Osteoblast (primary cell): Measurements from ENCODE around the gene SLC39A13. TPM values are rescaled to one million over a fixed set of nuclear protein-coding genes. Genes with fewer than 3 reads are reported as not detected.

Experiments used
- DNase-seq: peaks from one replicate; pipeline ENCODE4 v3.0.0; 2011; ENCODE audit warnings: low spot score, mixed read lengths; ENCODE audit not compliant: insufficient read length; ENCODE audit errors: missing footprints
- H2AFZ ChIP-seq: 2 replicates; pipeline ENCODE4 v1.6.0; 2011; ENCODE audit warnings: mild to moderate bottlenecking, low read length
- H3K27ac ChIP-seq: 2 replicates; pipeline ENCODE4 v1.5.1; 2011; ENCODE audit warnings: mild to moderate bottlenecking, low read depth, low read length, moderate library complexity
- H3K27me3 ChIP-seq: 2 replicates; pipeline ENCODE4 v1.6.0; 2012; ENCODE audit warnings: mild to moderate bottlenecking, control low read depth, inconsistent platforms, low read length, moderate library complexity; ENCODE audit not compliant: insufficient read depth
- H3K36me3 ChIP-seq: 2 replicates; pipeline ENCODE4 v1.5.1; 2011; ENCODE audit warnings: mild to moderate bottlenecking, low read length, control low read depth, moderate library complexity; ENCODE audit not compliant: insufficient read depth
- H3K4me1 ChIP-seq: 2 replicates; pipeline ENCODE4 v1.5.1; 2011; ENCODE audit warnings: mild to moderate bottlenecking, low read length, control low read depth, moderate library complexity; ENCODE audit not compliant: insufficient read depth
- H3K4me2 ChIP-seq: 2 replicates; pipeline ENCODE4 v1.6.0; 2011; ENCODE audit warnings: mild to moderate bottlenecking, low read length; ENCODE audit not compliant: insufficient read depth
- H3K4me3 ChIP-seq: fragments of 200-600 bp; sonication (generic); 3 replicates; pipeline ENCODE4 v1.5.1; 2012; ENCODE audit warnings: mild to moderate bottlenecking, low read length, inconsistent platforms; ENCODE audit not compliant: insufficient read depth
- H3K79me2 ChIP-seq: 2 replicates; pipeline ENCODE4 v1.6.0; 2012; ENCODE audit warnings: mild to moderate bottlenecking, low read length, control low read depth, inconsistent platforms; ENCODE audit not compliant: insufficient read depth
- H3K9me3 ChIP-seq: 2 replicates; pipeline ENCODE4 v1.5.1; 2011; ENCODE audit warnings: low read depth, low read length, control low read depth
- H4K20me1 ChIP-seq: 2 replicates; pipeline ENCODE4 v1.6.0; 2012; ENCODE audit warnings: mild to moderate bottlenecking, low read length, control low read depth; ENCODE audit not compliant: insufficient read depth
- CTCF ChIP-seq: IDR thresholded peaks from 2 replicates; pipeline ENCODE4 v1.5.1; 2011; ENCODE audit warnings: mild to moderate bottlenecking, low read depth, low read length, moderate library complexity; ENCODE audit errors: extremely low read depth
- total RNA-seq: library from RNA; depleted of rRNA; stranded (reverse); fragments of >200 nt; gene quantifications from 2 replicates; pipeline ENCODE4 v1.2.3, GENCODE V29; 2012

The SLC39A13 gene
- total RNA-seq, 1 donor, result 78.9 TPM

GRCh38 chr11:47442514-47442913 lies 34.1 kb downstream of the SLC39A13 start:
- no peak for TF ChIP-seq CTCF
- no peaks in the 10 kb centered on the region for H4K20me1 ChIP-seq
- H3K4me2 ChIP-seq, result no peak overlapping the region
- H3K4me1 ChIP-seq, result no peaks in the 10 kb centered on the region
- H3K27me3 ChIP-seq, result no peaks in the 10 kb centered on the region
- H3K36me3 ChIP-seq, result no peaks in the 10 kb centered on the region
- H3K79me2 ChIP-seq, result no peaks in the 10 kb centered on the region
- DNase-seq, result no peak
- no peak overlapping the region for H2AFZ ChIP-seq
- no peaks in the 10 kb centered on the region for H3K9me3 ChIP-seq
- no peak overlapping the region for H3K4me3 ChIP-seq
- H3K27ac ChIP-seq, result no peak overlapping the region

DNA sequence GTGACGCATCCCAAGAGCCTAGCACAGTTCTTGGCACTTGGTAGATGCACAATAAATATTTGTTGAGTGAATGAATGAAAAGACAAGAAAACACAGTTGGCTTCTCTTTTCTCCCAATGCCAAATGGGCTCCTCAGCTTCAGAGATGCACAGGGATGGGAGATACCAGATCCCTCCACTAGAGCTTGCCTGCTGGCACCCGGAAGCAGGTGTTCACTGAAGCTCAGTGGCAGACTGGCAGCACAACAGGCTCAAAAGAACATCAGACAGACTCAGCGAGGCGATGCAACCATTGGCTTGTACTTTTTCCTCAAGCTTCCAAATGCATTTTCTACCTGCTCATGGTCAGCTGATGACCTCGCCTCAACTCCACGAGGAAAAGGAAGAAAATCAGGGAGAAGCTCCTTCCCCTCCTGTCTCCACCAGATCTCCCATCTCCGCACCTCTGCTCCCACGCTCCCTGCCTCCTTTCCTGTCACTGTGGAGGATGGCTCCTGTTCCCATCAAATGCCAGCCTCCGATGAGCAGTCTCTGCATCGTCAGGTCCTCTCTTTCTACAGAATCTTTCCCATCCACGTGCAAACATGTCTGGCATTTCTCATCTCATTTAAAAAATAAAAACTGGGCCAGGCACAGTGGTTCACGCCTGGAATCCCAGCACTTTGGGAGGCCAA lies 34.8 kb downstream of the SLC39A13 start:
- TF ChIP-seq CTCF, result peak; percentile 16
- no peak overlapping the region for H3K4me3 ChIP-seq
- H3K27me3 ChIP-seq, result no peaks in the 10 kb centered on the region
- H3K27ac ChIP-seq, result no peak overlapping the region
- no peaks in the 10 kb centered on the region for H3K36me3 ChIP-seq
- H3K79me2 ChIP-seq, result no peaks in the 10 kb centered on the region
- H3K4me2 ChIP-seq, result no peak overlapping the region
- H4K20me1 ChIP-seq, result no peaks in the 10 kb centered on the region
- H3K4me1 ChIP-seq, result no peaks in the 10 kb centered on the region
- no peaks in the 10 kb centered on the region for H3K9me3 ChIP-seq
- peak; percentile 90 for DNase-seq
- H2AFZ ChIP-seq, result no peak overlapping the region

DNA sequence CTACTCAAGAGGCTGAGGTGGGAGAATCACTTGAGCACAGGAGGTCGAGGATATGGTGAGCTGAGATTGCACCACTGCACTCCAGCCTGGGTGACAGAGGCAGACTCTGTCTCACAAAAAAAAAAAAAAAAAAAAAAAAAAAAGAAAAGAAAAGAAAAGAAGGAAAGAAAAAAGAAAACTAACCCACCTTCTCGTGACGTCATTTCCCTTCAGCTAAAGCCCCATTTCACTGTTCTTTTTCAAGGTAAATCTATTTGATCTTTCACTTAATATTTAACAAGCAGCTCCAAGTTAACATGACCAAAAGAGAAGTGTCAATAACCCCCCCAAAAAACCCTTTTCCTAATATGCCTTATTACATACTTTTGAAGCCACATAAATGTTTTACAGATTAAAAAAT lies 35.4 kb downstream of the SLC39A13 start:
- TF ChIP-seq CTCF, result no peak
- no peak overlapping the region for H2AFZ ChIP-seq
- H3K79me2 ChIP-seq, result no peaks in the 10 kb centered on the region
- H3K9me3 ChIP-seq, result no peaks in the 10 kb centered on the region
- no peaks in the 10 kb centered on the region for H4K20me1 ChIP-seq
- H3K4me2 ChIP-seq, result no peak overlapping the region
- no peaks in the 10 kb centered on the region for H3K36me3 ChIP-seq
- H3K27ac ChIP-seq, result no peak overlapping the region
- H3K4me1 ChIP-seq, result no peaks in the 10 kb centered on the region
- H3K4me3 ChIP-seq, result no peak overlapping the region
- H3K27me3 ChIP-seq, result no peaks in the 10 kb centered on the region
- no peak for DNase-seq

GRCh38 chr11:47445840-47446239 lies 37.5 kb downstream of the SLC39A13 start:
- no peak overlapping the region for H2AFZ ChIP-seq
- no peaks in the 10 kb centered on the region for H4K20me1 ChIP-seq
- no peaks in the 10 kb centered on the region for H3K27me3 ChIP-seq
- H3K79me2 ChIP-seq, result no peaks in the 10 kb centered on the region
- no peaks in the 10 kb centered on the region for H3K36me3 ChIP-seq
- no peak for TF ChIP-seq CTCF
- no peaks in the 10 kb centered on the region for H3K4me1 ChIP-seq
- H3K9me3 ChIP-seq, result no peaks in the 10 kb centered on the region
- no peak for DNase-seq
- no peak overlapping the region for H3K4me2 ChIP-seq
- no peak overlapping the region for H3K4me3 ChIP-seq
- no peak overlapping the region for H3K27ac ChIP-seq
